ENCODE results near the gene TMBIM1.

TMBIM1 gene

DNA sequence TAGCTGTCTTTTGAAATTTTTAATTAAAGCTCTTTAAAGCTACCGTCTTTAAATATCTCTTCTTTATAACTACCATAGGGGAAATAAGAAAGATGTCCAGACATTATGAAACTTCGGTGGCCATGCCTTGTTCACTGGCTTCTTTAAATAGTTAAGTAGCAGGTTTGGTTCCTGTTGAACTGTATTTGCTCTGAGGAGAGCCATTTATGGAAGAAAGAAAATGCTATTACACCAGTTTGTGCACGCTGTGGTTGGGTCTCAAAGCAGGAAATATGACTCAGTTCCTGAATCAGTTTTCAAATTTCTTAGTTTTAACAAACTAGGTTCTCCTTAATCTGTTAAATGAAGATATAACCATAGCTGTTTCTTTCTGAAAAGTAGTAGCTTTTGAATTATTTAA is 63.1 kb downstream of the TMBIM1 start:
- Mint-ChIP-seq H3K27me3 (ENCODE audit: low read depth, poor library complexity) (no peaks in the 10 kb centered on the region), H3K27ac (no peak overlapping the region), H3K4me3 (no peak overlapping the region), H3K4me1 (peaks cover 2% of the 10 kb centered on the region), H3K9me3 (no peaks in the 10 kb centered on the region), H3K36me3 (ENCODE audit: low read depth) (peaks cover 78% of the 10 kb centered on the region)
- TF ChIP-seq, protein P1, sequence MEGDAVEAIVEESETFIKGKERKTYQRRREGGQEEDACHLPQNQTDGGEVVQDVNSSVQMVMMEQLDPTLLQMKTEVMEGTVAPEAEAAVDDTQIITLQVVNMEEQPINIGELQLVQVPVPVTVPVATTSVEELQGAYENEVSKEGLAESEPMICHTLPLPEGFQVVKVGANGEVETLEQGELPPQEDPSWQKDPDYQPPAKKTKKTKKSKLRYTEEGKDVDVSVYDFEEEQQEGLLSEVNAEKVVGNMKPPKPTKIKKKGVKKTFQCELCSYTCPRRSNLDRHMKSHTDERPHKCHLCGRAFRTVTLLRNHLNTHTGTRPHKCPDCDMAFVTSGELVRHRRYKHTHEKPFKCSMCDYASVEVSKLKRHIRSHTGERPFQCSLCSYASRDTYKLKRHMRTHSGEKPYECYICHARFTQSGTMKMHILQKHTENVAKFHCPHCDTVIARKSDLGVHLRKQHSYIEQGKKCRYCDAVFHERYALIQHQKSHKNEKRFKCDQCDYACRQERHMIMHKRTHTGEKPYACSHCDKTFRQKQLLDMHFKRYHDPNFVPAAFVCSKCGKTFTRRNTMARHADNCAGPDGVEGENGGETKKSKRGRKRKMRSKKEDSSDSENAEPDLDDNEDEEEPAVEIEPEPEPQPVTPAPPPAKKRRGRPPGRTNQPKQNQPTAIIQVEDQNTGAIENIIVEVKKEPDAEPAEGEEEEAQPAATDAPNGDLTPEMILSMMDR (IDR thresholded peaks at IDR 0.05) = no peak
- no peak for DNase-seq

DNA sequence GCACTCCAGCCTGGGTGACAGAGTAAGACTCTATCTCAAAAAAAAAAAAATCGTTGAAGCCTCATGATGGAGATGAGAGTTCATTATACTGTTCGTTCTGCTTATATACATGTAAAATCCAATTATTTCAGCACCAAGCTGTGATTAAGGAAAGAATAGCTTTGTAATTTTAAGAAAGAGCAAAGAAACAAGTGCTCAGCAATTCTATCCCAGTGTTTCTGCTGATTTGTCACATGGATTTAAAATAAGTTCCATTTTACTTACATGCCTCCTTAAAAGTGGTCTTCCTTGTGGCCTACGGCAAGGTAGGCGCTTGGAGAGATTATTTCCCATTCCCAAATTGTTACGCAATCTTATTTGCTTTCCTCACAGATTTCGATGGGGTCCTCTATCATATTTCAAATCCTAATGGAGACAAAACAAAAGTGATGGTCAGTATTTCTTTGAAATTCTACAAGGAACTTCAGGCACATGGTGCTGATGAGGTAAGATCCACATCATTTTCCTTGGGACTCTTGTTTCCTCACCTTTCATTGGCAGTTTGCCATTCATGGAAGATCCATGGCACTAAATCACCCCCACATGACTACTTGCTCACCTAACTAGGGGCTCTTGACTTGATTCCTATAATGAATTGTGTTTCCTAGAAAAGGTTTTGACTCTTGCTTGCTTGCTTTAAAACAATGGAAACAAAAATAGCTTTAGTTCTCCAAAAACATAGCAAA is 63.8 kb downstream of the TMBIM1 start:
- no peak overlapping the region for H3K27ac Mint-ChIP-seq
- H3K27me3 Mint-ChIP-seq (ENCODE audit: low read depth, poor library complexity) = no peaks in the 10 kb centered on the region
- H3K36me3 Mint-ChIP-seq (ENCODE audit: low read depth) = peaks cover 71% of the 10 kb centered on the region
- H3K4me1 Mint-ChIP-seq = peaks cover 10% of the 10 kb centered on the region
- H3K4me3 Mint-ChIP-seq = no peak overlapping the region
- H3K9me3 Mint-ChIP-seq = no peaks in the 10 kb centered on the region
- TF ChIP-seq, protein P1 (IDR thresholded peaks at IDR 0.05) = no peak
- DNase-seq = no peak

DNA sequence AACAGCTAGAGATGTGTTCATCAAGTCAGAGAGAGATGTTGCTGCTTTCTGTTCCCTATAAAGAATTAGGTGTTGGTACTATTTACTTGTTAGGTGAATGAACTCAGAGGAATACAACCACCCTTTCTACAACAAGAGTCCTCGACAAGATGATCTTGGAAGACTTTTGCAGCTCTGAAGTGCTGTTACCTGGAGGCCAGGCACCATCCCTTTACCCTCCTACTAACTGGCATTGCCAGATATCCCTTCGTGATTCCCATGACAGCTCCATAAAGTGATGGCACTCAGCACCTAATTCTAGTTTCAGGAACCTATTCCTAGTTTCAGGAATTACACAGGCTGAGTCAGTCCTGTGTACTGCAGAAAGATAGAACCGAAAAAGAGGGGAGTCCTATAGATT is 65.4 kb downstream of the TMBIM1 start:
- Mint-ChIP-seq H3K27ac (peak overlapping the region; percentile 51), H3K36me3 (ENCODE audit: low read depth) (peaks cover 61% of the 10 kb centered on the region), H3K27me3 (ENCODE audit: low read depth, poor library complexity) (no peaks in the 10 kb centered on the region), H3K4me3 (no peak overlapping the region), H3K9me3 (no peaks in the 10 kb centered on the region), H3K4me1 (peaks cover 16% of the 10 kb centered on the region)
- no peak for DNase-seq
- TF ChIP-seq, protein P1 (IDR thresholded peaks at IDR 0.05) = no peak

Data from nephron progenitor cell (in vitro differentiated cells).